Neural progenitor cell (in vitro differentiated cells): ENCODE data around the gene MBTPS2.

Experiments
- CTCF ChIP-seq: fragments of 200-600 bp; sonication (generic); IDR thresholded peaks from 2 replicates; pipeline ENCODE4 v1.5.1; 2017; ENCODE audit warnings: antibody characterized with exemption, mild to moderate bottlenecking
- EZH2 ChIP-seq: fragments of 200-600 bp; sonication (generic); IDR thresholded peaks from 2 replicates; pipeline ENCODE4 v1.6.1; 2017; ENCODE audit warnings: antibody characterized with exemption, mild to moderate bottlenecking, moderate library complexity

- TF ChIP-seq CTCF (no peak), EZH2 (no peak)
Measured at GRCh38 chrX:21932292-21933002, 93.0 kb downstream of the MBTPS2 start.
